Stimulated activated CD4-positive, alpha-beta T cell treated with anti-CD3 and anti-CD28 coated beads, Interleukin-2, amount 100 ng/mL, for 4 hours (primary cell): ENCODE data around the gene IGF2BP1.
"Not testable (repeated sequence)": the region's sequence is repeated elsewhere in the genome, so short reads cannot be mapped to it uniquely, and the experiment has no call there.

Experiments used
- DNase-seq: peaks from one replicate; pipeline ENCODE4 v3.0.0-alpha.2; 2020; ENCODE audit warnings: low read depth

The IGF2BP1 gene

GRCh38 chr17:49054342-49055092 lies 57.3 kb downstream of the IGF2BP1 start:
- DNase-seq = no peak

- no peak for DNase-seq
These were observed 58.2 kb downstream of the IGF2BP1 start for GRCh38 chr17:49055181-49055927.

DNA sequence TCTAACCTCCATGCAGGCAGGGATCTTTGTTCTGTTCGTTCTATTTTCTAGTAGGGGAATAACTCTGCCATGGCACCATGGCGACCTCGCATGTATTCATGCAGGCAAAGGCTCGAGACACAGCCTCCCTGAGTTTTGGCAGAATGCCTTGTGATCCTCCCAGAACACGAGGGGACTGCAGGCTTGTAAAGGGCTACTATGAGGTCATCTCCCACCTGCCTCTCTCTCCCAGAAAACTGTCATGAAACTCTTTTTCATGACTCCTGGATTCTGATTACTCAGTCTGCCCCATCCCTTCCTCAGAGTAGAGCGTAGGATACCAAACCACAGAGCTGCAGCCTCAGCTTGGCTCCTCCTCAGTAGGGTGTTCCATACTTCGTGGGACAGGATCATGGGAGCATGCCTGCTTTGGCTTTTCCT lies 64.3 kb downstream of the IGF2BP1 start:
- DNase-seq = no peak

- no peak for DNase-seq
These were observed 66.5 kb downstream of the IGF2BP1 start for GRCh38 chr17:49063652-49064051.

- DNase-seq = no peak
These were observed 70.0 kb downstream of the IGF2BP1 start for GRCh38 chr17:49067163-49067562.

- no peak for DNase-seq
These were observed 72.5 kb downstream of the IGF2BP1 start for GRCh38 chr17:49069585-49070273.

- DNase-seq = no peak
These were observed 73.9 kb downstream of the IGF2BP1 start for GRCh38 chr17:49071106-49071505.

DNA sequence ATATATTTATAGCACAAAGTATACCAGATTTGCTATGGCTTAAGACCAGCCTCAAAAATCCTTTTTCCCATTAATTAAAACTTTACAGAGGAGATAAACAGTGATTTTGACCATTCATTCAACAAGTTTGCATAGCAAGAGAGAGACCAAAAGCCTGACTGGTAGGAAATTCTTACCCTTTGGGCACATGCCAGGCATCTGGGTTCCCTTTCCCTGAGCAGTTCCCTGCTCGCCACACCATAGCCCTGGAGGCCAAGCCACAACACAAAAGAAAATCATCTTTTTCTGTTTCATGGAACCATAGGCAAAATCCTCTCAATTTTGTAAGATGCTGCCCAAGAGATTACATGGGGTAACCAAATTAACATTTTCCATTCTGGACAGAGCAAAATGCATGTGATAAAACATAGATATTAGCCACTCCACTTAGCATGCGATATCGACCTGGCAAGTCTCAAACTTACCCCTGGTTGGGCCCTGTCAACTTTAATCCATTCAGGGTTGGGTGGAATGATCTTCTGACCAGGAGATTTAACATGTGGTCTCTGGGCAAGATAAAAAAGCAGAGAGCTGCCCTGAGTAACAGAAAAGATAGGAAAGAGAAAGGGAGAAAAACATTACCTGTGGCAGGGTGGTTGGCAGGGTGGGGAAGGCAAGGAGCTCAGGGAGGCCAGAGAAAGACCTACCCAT lies 77.8 kb downstream of the IGF2BP1 start:
- no peak for DNase-seq

DNA sequence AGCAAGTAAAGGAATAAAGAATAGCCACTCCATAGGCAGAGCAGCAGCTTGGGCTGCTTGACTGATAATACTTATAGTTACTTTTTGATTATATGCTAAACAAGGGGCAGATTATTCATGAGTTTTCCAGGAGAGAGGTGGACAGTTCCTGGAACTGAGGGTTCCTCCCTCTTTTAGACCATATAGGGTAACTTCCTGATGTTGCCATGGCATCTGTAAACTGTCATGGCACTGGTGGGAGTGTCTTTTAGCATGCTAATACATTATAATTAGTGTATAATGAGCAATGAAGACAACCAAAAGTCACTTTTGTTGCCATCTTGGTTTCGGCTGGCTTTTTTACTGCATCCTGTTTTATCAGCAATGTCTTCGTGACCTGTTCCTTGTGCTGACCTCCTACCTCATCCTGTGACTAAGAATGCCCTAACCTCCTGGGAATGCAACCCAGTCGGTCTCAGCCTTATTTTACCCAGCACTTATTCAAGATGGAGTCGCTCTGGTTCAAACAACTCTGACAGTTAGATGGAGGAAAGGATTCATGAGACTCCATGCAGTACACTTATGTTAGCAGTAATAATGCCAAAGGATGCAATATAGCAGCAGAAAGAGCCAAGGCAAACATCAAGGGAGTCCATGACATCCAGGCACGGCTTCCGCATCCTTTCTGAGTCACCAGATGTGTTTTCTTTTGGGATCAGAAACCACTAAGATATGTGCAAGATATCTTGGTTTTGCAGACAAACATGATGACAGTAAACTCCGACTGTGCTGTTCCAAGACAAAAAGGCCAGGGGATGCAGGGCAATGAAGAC lies 79.6 kb downstream of the IGF2BP1 start:
- DNase-seq = no peak

DNA sequence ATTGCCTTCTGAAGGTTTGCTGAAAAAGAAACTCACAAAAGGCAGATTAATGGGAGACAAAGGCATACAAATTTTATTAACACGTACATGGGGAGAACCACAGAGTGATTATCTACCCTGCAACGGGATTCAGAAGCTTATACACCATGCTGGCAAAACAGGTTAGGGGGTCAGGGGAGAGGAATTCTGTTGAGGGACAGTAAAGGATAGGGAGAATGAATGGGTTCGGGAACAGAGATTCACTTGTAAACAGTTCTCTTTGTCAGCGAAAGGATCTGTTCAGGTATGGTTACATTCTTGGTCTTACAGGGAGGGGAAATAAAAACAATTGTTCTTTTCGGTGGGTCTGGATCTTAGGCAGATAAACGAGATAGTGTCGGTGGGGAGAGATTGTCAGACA lies 81.1 kb downstream of the IGF2BP1 start:
- DNase-seq = no peak

- no peak for DNase-seq
These were observed 82.9 kb downstream of the IGF2BP1 start for GRCh38 chr17:49079840-49080663.

- no peak for DNase-seq
These were observed 85.0 kb downstream of the IGF2BP1 start for GRCh38 chr17:49082231-49082630.

DNA sequence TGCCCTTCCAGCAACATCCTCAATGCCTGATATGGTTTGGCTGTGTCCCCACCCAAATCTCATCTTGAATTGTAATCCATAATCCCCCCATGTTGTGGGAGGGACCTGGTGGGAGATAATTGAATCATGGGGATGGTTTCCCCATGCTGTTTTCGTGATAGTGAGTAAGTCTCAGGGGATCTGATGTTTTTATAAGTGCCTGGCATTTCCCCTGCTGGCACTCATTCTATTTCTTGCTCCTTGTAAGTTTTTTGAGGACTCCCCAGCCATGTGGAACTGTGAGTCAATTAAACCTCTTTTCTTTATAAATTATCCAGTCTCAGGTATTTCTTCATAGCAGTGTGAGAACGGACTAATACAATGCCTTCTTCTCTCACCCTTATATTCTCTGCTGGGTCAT lies 87.9 kb downstream of the IGF2BP1 start:
- not testable (repeated sequence) for DNase-seq

DNA sequence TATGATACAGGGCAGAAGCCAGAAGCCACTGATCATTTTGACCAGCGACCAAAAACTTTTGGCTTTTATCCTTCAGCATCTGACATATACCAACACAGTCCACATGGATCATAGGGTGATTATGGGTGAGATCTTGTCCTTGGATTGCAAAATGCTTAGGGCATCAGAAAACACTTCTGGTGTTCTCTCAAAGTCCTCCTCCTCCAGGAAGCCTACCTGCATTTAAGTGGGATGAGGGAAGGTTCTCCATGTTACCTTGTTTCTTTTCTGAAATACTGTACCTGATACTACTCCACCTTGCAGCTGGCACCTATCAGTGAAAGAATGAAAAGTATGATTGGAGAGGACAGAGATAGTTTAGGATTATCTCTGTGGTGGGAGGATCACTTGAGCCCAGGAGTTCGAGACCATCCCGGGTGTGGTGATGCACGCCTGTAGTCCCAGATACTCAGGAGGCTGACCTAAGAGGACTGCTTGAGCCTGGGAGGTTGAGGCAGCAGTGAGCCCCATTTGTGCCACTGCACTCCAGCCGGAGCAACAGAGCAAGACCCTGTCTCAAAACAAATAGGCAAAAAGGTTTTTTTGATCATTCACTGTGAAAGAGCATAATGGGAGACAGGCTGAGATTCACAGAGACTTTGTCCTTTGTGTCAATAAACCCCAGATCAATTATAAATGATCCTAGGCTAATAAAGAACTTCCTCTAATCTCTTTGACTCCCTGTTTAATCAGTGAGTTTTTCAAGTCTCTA lies 88.6 kb downstream of the IGF2BP1 start:
- no peak for DNase-seq

DNA sequence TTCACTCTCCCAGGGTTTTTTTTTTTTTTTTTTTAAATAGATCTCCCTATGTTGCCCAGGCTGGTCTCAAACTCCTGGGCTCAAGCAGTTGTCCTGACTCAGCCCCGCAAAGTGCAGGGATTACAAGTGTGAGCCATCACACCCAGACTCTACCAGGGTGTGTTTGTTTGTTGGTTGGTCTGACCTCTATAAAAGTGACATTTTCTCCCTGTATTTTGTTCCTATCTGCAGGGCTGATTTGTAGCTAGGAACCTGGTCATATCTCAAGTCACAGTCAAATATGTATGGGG lies 89.1 kb downstream of the IGF2BP1 start:
- no peak for DNase-seq

GRCh38 chr17:49086649-49087048 lies 89.5 kb downstream of the IGF2BP1 start:
- DNase-seq = no peak

DNA sequence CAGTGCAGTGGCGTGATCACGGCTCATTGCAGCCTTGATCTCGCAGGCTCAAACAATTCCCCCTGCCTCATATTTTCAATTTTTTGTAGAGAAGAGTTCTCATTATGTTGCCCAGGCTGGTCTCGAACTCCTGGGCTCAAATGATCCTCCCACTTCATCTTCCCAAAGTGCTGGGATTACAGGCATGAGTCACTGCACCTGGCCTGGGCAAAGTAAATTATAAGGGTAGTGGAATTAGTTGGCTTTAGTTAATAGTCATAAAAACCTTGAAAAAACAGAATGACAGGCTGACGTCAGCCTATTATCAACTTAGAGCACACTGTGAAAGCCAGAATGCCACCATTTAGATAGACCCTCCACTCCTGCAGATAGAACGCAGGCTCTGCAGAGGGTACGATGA lies 91.9 kb downstream of the IGF2BP1 start:
- DNase-seq = no peak

- DNase-seq = no peak
These were observed 93.9 kb downstream of the IGF2BP1 start for GRCh38 chr17:49090878-49091594.

DNA sequence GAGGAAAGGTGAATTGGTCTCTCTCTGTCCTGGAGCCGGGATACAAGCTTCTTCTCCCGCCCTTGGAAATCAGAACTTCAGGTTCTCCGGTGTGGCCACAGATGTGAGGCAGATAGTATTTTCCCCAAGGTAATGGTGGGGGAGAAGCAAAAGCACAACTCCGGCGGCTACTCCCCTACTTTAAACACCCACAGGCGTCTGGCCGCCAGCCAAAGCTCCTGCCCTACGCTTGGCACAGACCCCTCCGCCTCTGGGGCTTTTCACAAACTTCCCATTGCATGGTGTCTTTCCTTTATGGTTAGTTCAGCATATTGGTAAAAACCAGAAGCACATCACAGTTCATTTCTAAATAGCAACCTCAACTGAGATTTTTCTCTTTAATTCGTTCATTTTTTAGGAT lies 95.9 kb downstream of the IGF2BP1 start:
- no peak for DNase-seq
